Hepatocyte (in vitro differentiated cells): Measurements from ENCODE around the gene FAM110A.

ENCODE experiments used
- CTCF ChIP-seq: fragments of 200-600 bp; sonication (generic); IDR thresholded peaks from 2 replicates; pipeline ENCODE4 v1.5.1; 2016; ENCODE audit warnings: antibody characterized with exemption, mild to moderate bottlenecking; ENCODE audit not compliant: poor library complexity
- EZH2 ChIP-seq: fragments of 200-600 bp; sonication (generic); IDR thresholded peaks from 2 replicates; pipeline ENCODE4 v1.6.1; 2016; ENCODE audit warnings: antibody characterized with exemption, mild to moderate bottlenecking, borderline replicate concordance
- EZH2phosphoT487 ChIP-seq: fragments of 200-600 bp; sonication (generic); IDR thresholded peaks from one replicate; pipeline ENCODE4 v1.6.1; 2018; ENCODE audit warnings: antibody characterized with exemption, mild to moderate bottlenecking, low read depth, moderate library complexity; ENCODE audit not compliant: unreplicated experiment, severe bottlenecking

GRCh38 chr20:820323-820953 is 13.1 kb upstream of the FAM110A start:
- TF ChIP-seq CTCF (no peak), EZH2 (no peak), EZH2phosphoT487 (no peak)
